ENCODE measurements around the gene MRPL18.

The MRPL18 gene

DNA sequence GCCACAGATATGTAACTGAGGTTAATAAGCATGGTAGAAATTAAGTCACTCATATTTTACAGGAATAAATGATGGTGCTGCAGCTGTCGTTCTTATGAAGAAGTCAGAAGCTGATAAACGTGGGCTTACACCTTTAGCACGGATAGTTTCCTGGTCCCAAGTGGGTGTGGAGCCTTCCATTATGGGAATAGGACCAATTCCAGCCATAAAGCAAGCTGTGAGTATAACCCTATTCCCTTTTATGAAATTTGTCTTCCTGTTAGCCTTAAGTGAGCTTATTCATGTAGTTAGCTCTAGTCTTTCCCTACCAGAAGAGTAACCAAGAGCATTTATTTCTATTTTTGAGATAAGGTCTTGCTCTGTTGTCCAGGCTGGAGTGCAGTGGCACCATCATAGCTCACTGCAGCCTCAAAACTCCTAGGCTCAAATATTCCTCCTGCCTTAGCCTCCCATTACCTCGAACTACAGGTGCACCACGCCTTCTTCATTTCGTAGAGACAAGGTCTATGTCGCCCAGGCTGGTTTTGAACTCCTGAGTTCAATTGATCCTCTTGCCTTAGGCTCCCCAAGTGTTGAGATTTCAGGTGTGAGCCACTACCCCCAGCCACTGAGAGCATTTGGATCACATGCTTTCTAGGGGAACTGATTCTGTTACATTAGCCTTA is 12.9 kb upstream of the MRPL18 start:
- TF ChIP-seq, protein P1, sequence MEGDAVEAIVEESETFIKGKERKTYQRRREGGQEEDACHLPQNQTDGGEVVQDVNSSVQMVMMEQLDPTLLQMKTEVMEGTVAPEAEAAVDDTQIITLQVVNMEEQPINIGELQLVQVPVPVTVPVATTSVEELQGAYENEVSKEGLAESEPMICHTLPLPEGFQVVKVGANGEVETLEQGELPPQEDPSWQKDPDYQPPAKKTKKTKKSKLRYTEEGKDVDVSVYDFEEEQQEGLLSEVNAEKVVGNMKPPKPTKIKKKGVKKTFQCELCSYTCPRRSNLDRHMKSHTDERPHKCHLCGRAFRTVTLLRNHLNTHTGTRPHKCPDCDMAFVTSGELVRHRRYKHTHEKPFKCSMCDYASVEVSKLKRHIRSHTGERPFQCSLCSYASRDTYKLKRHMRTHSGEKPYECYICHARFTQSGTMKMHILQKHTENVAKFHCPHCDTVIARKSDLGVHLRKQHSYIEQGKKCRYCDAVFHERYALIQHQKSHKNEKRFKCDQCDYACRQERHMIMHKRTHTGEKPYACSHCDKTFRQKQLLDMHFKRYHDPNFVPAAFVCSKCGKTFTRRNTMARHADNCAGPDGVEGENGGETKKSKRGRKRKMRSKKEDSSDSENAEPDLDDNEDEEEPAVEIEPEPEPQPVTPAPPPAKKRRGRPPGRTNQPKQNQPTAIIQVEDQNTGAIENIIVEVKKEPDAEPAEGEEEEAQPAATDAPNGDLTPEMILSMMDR (IDR thresholded peaks at IDR 0.05; ENCODE audit: low read depth, low read length), result no peak
- no peak overlapping the region for H3K4me3 ChIP-seq (replicated peaks in 1 of 2; ENCODE audit: low read depth in 2 of 2, low read length in 2 of 2)
- no peak for DNase-seq (ENCODE audit: low read depth in 2 of 2)

DNA sequence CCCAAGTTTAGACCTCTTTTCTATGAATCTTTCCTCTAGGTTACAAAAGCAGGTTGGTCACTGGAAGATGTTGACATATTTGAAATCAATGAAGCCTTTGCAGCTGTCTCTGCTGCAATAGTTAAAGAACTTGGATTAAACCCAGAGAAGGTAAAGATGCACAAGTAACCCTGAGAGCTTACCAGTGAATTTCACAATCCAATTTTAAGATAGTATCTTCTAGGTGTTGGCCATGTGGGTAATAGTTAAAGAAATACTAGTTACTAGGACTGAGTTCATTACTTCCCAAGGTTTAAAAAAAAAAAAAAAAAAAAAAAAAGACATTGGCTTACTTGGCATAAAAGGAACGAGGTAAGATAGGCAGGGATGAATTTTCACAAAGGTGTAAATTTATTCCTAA is 12.1 kb upstream of the MRPL18 start:
- no peak for DNase-seq (ENCODE audit: low read depth in 2 of 2)
- H3K4me3 ChIP-seq (replicated peaks in 1 of 2; ENCODE audit: low read depth in 2 of 2, low read length in 2 of 2), result no peak overlapping the region
- TF ChIP-seq, protein P1 (IDR thresholded peaks at IDR 0.05; ENCODE audit: low read depth, low read length), result no peak

DNA sequence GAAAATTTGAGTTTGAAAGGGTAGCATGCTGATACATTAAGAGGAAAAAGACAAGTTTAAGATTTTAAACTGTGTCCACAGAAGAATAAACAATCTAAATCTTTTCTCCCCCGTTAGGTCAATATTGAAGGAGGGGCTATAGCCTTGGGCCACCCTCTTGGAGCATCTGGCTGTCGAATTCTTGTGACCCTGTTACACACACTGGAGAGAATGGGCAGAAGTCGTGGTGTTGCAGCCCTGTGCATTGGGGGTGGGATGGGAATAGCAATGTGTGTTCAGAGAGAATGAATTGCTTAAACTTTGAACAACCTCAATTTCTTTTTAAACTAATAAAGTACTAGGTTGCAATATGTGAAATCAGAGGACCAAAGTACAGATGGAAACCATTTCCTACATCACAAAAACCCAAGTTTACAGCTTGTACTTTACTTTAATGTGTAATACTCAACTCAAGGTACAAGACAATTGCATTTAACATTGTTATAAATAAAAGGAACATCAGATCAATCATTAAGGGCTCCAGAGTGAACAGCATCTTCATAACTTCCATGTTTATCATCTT is 11.6 kb upstream of the MRPL18 start:
- no peak for DNase-seq (ENCODE audit: low read depth in 2 of 2)
- no peak overlapping the region for H3K4me3 ChIP-seq (replicated peaks in 1 of 2; ENCODE audit: low read depth in 2 of 2, low read length in 2 of 2)
- TF ChIP-seq, protein P1 (IDR thresholded peaks at IDR 0.05; ENCODE audit: low read depth, low read length), result no peak

DNA sequence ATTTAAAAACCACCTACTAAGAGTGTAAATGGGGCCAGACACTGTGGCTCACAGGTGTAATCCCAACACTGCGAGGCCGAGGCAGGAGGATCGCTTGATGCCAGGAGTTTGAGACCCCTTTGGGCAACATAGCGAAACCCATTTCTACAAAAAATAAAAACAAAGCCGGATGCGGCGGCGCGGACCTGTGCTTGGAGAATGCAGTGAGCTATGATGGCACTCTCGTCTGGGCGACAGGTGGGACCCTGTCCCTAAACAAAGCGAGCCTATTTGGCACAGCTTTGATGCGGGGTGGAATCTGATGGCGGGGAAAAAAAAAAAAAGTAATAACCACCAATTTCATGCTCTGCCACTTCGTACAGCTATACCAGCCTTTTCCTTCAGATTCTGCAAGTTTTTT is 2.0 kb upstream of the MRPL18 start:
- peak overlapping the region; percentile 97 to 99 for H3K4me3 ChIP-seq (replicated peaks in 1 of 2; ENCODE audit: low read depth in 2 of 2, low read length in 2 of 2)
- DNase-seq (ENCODE audit: low read depth in 2 of 2), result no peak
- TF ChIP-seq, protein P1 (IDR thresholded peaks at IDR 0.05; ENCODE audit: low read depth, low read length), result no peak

DNA sequence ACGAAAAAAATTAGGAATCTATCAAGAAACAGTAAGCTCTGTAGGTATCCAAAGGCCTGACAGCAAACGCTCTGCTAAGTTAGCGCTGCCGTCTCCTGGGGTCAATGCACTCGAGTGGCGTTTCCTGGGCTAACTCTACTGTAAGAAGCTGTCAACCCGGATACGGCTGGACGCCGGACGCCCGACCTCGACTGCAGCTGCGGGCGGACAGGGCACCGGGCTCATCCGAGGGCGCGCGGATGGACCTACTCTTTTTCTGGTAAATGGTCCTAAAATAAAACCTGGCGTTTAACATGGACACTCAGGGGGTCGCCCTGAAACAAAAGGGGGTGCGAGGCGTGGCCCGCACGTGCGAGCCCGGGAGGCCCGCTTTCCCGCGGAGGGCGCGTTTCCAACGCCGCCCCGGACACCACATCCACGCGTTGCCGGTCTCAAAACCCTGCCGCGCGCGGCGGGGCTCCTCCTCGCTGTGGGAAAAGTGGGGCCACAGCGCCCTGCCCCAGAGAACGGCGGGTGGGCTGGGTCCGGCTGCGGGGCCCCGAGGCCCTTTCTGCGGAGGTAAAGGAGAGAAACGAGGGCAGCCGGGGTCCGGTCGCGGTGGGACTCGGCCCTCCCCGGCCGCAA is 1.4 kb upstream of the MRPL18 start:
- DNase-seq (ENCODE audit: low read depth in 2 of 2), result peak; percentile 48 to 50
- H3K4me3 ChIP-seq (replicated peaks in 1 of 2; ENCODE audit: low read depth in 2 of 2, low read length in 2 of 2), result peak overlapping the region; percentile 97 to 99
- TF ChIP-seq, protein P1 (IDR thresholded peaks at IDR 0.05; ENCODE audit: low read depth, low read length), result no peak

DNA sequence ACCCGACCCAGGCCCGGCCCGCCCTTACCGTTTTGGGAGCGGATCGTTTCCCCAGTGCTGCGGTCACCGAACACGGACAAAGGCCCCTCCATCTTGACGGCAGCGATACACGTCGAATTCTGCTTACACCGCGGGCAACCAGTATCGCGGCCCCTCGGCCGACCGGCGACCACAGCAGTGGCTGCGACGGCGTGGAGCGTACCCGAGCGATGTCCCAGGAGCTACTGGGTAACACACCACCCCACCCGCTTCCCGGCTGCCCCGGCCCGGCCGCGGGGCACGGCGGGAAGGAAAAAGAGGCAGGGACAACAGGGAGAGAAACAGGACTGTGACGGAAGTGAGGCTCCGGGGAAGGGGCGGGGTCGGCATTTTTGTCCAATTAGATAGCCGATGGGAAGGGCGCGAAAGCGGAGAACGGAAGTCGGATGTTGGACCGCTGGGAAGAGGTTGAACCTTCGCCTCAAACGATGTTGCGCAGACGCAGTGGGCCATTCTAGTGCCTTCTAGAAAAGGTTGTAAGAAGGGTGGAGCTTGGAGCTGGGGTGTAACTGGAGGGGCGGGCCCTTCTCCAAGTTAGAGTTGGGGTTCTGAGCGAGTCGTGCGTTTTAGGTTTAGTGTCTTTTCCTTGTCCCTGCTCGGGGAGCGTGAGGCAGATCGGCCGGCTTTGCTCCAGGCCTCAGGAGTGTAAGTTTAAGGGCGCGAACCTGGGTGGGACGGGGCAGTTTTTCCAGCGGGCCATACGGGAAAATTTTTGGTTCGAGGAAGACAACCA is 704 bp upstream of the MRPL18 start, which contains the start of gene TCP1:
TCP1 (minus strand) TSS at position 226 of the 772 bp plus-strand sequence; CDS start at position 92, 134 bp downstream.
- peak; percentile 100 for DNase-seq (ENCODE audit: low read depth in 2 of 2)
- TF ChIP-seq, protein P1 (IDR thresholded peaks at IDR 0.05; ENCODE audit: low read depth, low read length), result no peak
- peak within 1 kb of the TSS; percentile 97 to 99 for H3K4me3 ChIP-seq (replicated peaks in 1 of 2; ENCODE audit: low read depth in 2 of 2, low read length in 2 of 2)

Data from cardiac fibroblast (primary cell).